ENCODE measurements around the gene HIF3A. TPM values are rescaled to one million over a fixed set of nuclear protein-coding genes. Genes with fewer than 3 reads are reported as not detected.

HIF3A gene
- total RNA-seq, 2 donors from 2014 or later: 73.1 to 123 TPM

DNA sequence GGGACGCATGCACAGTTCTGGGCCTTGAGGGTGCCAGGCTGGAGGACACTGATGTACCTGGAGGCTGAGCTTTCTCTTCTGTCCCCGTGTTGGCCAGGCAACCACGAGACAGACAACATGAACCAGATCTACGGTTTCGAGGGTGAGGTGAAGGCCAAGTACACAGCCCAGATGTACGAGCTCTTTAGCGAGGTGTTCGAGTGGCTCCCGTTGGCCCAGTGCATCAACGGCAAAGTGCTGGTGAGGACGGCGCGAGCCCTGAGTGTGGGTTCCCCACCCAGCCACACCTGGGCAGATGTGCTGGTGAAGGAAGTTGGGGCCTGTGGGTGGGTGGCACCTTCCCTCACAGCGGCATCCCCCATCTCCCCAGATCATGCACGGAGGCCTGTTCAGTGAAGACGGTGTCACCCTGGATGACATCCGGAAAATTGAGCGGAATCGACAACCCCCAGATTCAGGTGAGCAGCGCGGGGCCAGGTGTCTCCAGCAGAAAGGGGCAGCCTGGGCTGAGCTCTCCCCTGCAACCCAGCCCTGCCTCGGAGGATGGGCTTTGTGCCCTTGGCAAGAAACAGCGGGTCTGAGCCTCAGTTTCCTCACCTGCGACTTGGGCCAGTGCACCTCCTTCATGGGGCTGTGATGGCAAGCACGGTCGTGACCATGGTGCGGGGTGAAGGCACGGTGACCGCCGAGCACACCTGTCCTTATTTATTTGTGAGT is 90.3 kb downstream of the HIF3A start:
- peaks cover 87% of the 10 kb centered on the region for H3K36me3 ChIP-seq
- TF ChIP-seq, protein P1, sequence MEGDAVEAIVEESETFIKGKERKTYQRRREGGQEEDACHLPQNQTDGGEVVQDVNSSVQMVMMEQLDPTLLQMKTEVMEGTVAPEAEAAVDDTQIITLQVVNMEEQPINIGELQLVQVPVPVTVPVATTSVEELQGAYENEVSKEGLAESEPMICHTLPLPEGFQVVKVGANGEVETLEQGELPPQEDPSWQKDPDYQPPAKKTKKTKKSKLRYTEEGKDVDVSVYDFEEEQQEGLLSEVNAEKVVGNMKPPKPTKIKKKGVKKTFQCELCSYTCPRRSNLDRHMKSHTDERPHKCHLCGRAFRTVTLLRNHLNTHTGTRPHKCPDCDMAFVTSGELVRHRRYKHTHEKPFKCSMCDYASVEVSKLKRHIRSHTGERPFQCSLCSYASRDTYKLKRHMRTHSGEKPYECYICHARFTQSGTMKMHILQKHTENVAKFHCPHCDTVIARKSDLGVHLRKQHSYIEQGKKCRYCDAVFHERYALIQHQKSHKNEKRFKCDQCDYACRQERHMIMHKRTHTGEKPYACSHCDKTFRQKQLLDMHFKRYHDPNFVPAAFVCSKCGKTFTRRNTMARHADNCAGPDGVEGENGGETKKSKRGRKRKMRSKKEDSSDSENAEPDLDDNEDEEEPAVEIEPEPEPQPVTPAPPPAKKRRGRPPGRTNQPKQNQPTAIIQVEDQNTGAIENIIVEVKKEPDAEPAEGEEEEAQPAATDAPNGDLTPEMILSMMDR (IDR thresholded peaks at IDR 0.05): no peak
- no peaks in the 10 kb centered on the region for H3K9me3 ChIP-seq
- H3K27me3 ChIP-seq: no peaks in the 10 kb centered on the region
- H3K4me1 ChIP-seq: peaks cover 0 to 20% of the 10 kb centered on the region in 2 donors
- H3K27ac ChIP-seq: no peak overlapping the region
- H3K4me3 ChIP-seq: no peak overlapping the region
- DNase-seq (ENCODE audit: low spot score): no peak

DNA sequence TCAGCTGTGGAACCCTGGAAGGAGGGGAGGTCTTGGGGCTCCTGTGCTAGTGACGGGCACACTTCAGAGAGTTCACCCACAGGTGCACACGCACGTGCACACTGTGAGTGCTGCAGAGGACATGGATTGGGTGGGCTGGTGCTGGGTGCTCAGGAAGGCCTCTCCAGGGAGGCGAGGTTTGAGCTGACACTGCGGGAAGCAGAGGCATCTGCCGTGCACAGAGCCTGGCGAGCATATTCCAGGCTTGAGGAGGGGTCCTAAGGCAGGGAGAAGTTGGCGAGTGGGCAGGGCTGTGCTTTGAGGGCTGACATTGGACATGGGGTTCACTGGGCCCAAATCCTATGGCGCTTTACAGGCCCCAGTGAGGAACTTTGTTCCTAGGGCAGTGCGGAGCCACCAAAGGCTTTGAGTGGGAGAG is 90.9 kb downstream of the HIF3A start:
- TF ChIP-seq, protein P1 (IDR thresholded peaks at IDR 0.05): no peak
- H3K4me3 ChIP-seq: no peak overlapping the region
- no peak overlapping the region for H3K27ac ChIP-seq
- DNase-seq (ENCODE audit: low spot score): no peak
- H3K4me1 ChIP-seq: peaks cover 0 to 20% of the 10 kb centered on the region in 2 donors
- H3K36me3 ChIP-seq: peaks cover 83% of the 10 kb centered on the region
- no peaks in the 10 kb centered on the region for H3K9me3 ChIP-seq
- H3K27me3 ChIP-seq: no peaks in the 10 kb centered on the region

DNA sequence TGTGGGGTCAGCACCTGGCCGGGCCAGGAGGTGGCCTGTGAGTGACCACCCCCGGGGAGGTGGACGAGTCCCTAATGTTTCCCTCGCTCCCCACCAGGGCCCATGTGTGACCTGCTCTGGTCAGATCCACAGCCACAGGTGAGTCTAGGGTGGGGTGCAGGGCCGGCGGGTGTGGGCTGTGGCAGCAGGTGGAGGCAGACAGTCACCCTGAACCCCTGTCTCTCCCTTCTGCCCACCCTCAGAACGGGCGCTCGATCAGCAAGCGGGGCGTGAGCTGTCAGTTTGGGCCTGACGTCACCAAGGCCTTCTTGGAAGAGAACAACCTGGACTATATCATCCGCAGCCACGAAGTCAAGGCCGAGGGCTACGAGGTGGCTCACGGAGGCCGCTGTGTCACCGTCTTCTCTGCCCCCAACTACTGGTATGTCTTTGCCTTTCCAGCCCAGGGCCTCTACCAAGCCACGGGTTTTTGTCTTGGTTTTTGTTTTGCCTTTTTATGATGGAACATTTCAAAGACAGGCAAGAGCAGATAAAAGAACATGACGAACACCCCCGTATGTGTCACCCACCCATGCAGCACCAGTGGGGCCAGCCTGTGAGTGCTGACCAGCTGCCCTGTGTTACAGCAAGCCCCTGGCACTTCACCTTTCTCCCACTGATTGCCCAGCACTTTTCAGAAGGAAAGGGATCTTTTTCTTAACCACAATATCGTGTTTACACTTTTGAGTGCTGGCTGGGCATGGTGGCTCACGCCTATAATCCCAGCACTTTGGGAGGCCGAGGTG is 91.7 kb downstream of the HIF3A start:
- TF ChIP-seq, protein P1 (IDR thresholded peaks at IDR 0.05): no peak
- Histone ChIP-seq H3K27ac (no peak overlapping the region), H3K4me1 (peaks cover 0 to 15% of the 10 kb centered on the region in 2 donors), H3K27me3 (no peaks in the 10 kb centered on the region), H3K9me3 (no peaks in the 10 kb centered on the region), H3K36me3 (peaks cover 78% of the 10 kb centered on the region), H3K4me3 (no peak overlapping the region)
- DNase-seq (ENCODE audit: low spot score): no peak

DNA sequence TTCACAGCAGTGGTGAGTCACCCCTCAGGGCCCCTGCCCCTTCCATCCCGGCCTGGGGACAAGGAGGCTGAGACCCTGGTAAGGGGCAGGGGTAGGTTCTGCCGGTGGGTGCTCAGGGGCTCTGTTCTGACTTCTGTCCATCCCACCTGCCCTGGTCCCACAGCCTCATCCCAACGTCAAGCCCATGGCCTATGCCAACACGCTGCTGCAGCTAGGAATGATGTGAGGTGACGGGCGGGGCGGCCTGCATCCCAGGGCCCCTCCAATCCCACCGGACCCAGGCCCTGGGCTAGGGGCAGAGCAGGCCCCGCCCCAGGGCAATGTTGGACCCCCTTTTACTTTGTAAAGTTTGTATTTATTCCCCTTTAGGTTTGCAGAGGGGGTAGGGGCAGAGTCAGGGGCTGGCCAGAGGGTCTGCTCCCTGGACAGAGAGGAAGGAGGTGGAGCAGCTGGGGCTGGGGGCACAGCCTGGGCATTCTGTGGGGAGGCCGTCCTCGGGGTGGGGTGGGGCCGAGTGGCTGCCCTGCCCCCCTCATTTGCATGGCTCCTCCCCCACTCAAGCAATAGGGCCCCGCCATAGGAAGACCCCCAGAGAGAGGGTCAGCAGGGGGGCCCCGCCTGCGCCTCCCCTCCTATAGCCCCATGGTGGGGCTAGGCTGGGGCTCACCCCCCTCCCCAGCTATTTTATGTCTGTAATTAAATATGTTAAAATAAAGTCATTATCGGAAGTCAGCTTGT is 93.4 kb downstream of the HIF3A start:
- Histone ChIP-seq H3K27me3 (no peaks in the 10 kb centered on the region), H3K9me3 (no peaks in the 10 kb centered on the region), H3K27ac (peak overlapping the region in 1 of 2 donors; percentile 25), H3K36me3 (peaks cover 69% of the 10 kb centered on the region), H3K4me3 (no peak overlapping the region), H3K4me1 (no peaks in the 10 kb centered on the region)
- TF ChIP-seq, protein P1 (IDR thresholded peaks at IDR 0.05): no peak
- no peak for DNase-seq (ENCODE audit: low spot score)

DNA sequence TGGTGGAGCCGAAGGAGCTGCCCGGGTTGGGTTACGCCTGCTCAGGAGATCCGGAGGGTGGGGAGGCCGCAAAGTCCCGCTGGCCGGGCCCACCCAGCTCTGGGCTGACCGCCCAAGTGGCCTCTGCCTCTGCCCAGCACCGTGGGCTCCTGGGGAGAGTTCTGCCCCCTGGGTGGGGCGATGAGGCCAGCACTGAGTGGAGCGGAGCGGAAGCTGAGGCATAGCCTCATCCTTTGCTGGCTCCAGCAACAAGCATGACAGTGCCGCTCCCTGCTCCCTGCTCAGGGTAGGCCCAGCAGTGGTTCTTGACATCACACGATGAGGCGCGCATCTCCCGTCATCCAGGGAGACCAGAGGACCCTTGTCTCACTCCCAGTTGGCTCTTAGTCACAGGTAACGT is 94.0 kb downstream of the HIF3A start:
- Histone ChIP-seq H3K4me1 (no peaks in the 10 kb centered on the region), H3K9me3 (no peaks in the 10 kb centered on the region), H3K27me3 (no peaks in the 10 kb centered on the region), H3K27ac (peak overlapping the region in 1 of 2 donors; percentile 25), H3K4me3 (no peak overlapping the region), H3K36me3 (peaks cover 68% of the 10 kb centered on the region)
- no peak for DNase-seq (ENCODE audit: low spot score)
- TF ChIP-seq, protein P1 (IDR thresholded peaks at IDR 0.05): no peak

Measured in right atrium auricular region (tissue), 2 donors.